ENCODE results near the gene EMC6.
A peak's percentile ranks its signal among the peaks of the same experiment; 100 is the strongest.

The EMC6 gene

GRCh38 chr17:3660311-3660891 lies 8.2 kb upstream of the EMC6 start:
- DNase-seq = no peak
- H3K27ac Mint-ChIP-seq = no peak overlapping the region
- no peaks in the 10 kb centered on the region for H3K9me3 Mint-ChIP-seq
- no peaks in the 10 kb centered on the region for H3K4me1 Mint-ChIP-seq
- H3K4me3 Mint-ChIP-seq = no peak overlapping the region
- CTCF ChIA-PET = no interaction called here
- peaks cover 2% of the 10 kb centered on the region for H3K36me3 Mint-ChIP-seq
- no peaks in the 10 kb centered on the region for H3K27me3 Mint-ChIP-seq

- Mint-ChIP-seq H3K4me3 (no peak overlapping the region), H3K36me3 (peaks cover 2% of the 10 kb centered on the region), H3K9me3 (no peaks in the 10 kb centered on the region), H3K27me3 (no peaks in the 10 kb centered on the region), H3K4me1 (peaks cover 10% of the 10 kb centered on the region), H3K27ac (no peak overlapping the region)
- DNase-seq = no peak
- CTCF ChIA-PET = no interaction called here
Measured at GRCh38 chr17:3663102-3664011, 5.3 kb upstream of the EMC6 start.

GRCh38 chr17:3665834-3666233 lies 2.8 kb upstream of the EMC6 start:
- Mint-ChIP-seq H3K9me3 (no peaks in the 10 kb centered on the region), H3K27ac (no peak overlapping the region), H3K27me3 (no peaks in the 10 kb centered on the region), H3K36me3 (peaks cover 7% of the 10 kb centered on the region), H3K4me3 (no peak overlapping the region), H3K4me1 (peaks cover 26% of the 10 kb centered on the region)
- DNase-seq = no peak
- CTCF ChIA-PET = interaction anchor here (1.6 kb wide), 1 partner anchor 10 kb away, joined by 4 read pairs; no protein-coding TSS in a partner anchor

DNA sequence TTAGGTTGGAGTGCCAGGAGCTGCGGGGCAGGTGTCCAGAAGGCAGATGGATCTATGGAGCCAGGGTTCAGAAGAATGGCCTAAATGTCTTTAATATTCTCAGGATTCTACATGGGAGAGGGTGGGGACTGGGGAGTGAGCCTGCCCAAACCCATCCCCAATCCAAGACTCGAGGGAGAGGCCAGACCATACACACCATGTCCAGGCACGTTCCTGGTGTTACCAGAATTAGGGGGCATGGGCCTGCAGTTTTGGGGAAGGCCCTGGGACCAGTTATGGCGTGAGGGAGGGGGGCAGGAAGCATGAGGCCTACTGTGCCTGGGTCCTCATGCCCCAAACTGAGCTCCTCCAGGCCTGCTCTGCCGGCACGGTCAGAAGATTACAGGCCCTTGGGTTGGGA lies 2.1 kb upstream of the EMC6 start:
- H3K4me1 Mint-ChIP-seq = peaks cover 27% of the 10 kb centered on the region
- H3K9me3 Mint-ChIP-seq = no peaks in the 10 kb centered on the region
- H3K4me3 Mint-ChIP-seq = peak overlapping the region; percentile 74
- no peak for DNase-seq
- H3K27me3 Mint-ChIP-seq = no peaks in the 10 kb centered on the region
- CTCF ChIA-PET = interaction anchor here (0.7 to 1.6 kb wide), 2 partner anchors 11 to 20 kb away, joined by 4 read pairs; no protein-coding TSS in a partner anchor
- H3K36me3 Mint-ChIP-seq = peaks cover 8% of the 10 kb centered on the region
- no peak overlapping the region for H3K27ac Mint-ChIP-seq

GRCh38 chr17:3667366-3668278 lies 990 bp upstream of the EMC6 start:
- CTCF ChIA-PET = interaction anchor here (0.7 to 1.6 kb wide), 2 partner anchors 12 to 21 kb away, joined by 4 read pairs; no protein-coding TSS in a partner anchor
- H3K36me3 Mint-ChIP-seq = peaks cover 9% of the 10 kb centered on the region
- H3K9me3 Mint-ChIP-seq = no peaks in the 10 kb centered on the region
- H3K27ac Mint-ChIP-seq = no peak overlapping the region
- peak overlapping the region; percentile 93 for H3K4me3 Mint-ChIP-seq
- no peaks in the 10 kb centered on the region for H3K27me3 Mint-ChIP-seq
- peaks cover 31% of the 10 kb centered on the region for H3K4me1 Mint-ChIP-seq
- peak; percentile 53 for DNase-seq

GRCh38 chr17:3669085-3669347 lies 404 bp downstream of the EMC6 start:
- peaks cover 31% of the 10 kb centered on the region for H3K4me1 Mint-ChIP-seq
- CTCF ChIA-PET = no interaction called here

GRCh38 chr17:3669548-3669947 lies 936 bp downstream of the EMC6 start:
- Mint-ChIP-seq H3K27me3 (no peaks in the 10 kb centered on the region), H3K27ac (peak overlapping the region; percentile 85), H3K4me1 (peaks cover 31% of the 10 kb centered on the region), H3K9me3 (no peaks in the 10 kb centered on the region), H3K36me3 (peaks cover 11% of the 10 kb centered on the region), H3K4me3 (peak overlapping the region; percentile 93)
- no peak for DNase-seq
- CTCF ChIA-PET = interaction anchor here (0.7 to 1.2 kb wide), 2 partner anchors 13 to 1057 kb away, joined by 3 to 4 read pairs; no protein-coding TSS in a partner anchor

More at GRCh38 chr17:3669085-3669347, 404 bp downstream of the EMC6 start:
- Mint-ChIP-seq H3K4me3 (peak overlapping the region; percentile 93), H3K27me3 (no peaks in the 10 kb centered on the region), H3K27ac (peak overlapping the region; percentile 85), H3K36me3 (peaks cover 11% of the 10 kb centered on the region), H3K9me3 (no peaks in the 10 kb centered on the region)
- DNase-seq = no peak

GRCh38 chr17:3672571-3672970 lies 4.0 kb downstream of the EMC6 start:
- Mint-ChIP-seq H3K27ac (no peak overlapping the region), H3K36me3 (peaks cover 12% of the 10 kb centered on the region), H3K27me3 (no peaks in the 10 kb centered on the region), H3K9me3 (no peaks in the 10 kb centered on the region), H3K4me1 (peaks cover 24% of the 10 kb centered on the region), H3K4me3 (no peak overlapping the region)
- CTCF ChIA-PET = no interaction called here
- DNase-seq = no peak

DNA sequence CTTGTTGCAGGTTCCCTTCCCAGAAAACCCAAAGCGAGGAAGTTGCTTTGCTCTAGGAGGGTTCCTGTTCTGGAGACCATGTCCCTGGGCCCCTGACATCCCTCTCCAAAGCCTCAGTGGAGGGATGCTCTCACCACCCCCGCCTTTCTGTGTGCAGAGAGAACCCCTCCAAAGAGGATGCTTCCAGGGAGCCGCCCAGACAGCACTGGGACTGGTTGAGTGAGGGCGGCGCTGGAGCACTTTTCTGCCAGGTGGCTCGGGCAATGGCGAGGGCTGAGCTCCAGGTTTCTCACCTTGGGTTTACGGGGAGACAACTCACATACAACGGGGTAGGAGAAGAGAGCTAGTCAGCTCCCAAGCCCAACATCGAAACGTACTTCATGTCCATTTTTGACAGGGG lies 7.3 kb downstream of the EMC6 start:
- no peaks in the 10 kb centered on the region for H3K9me3 Mint-ChIP-seq
- DNase-seq = no peak
- H3K4me3 Mint-ChIP-seq = no peak overlapping the region
- H3K27ac Mint-ChIP-seq = no peak overlapping the region
- H3K27me3 Mint-ChIP-seq = no peaks in the 10 kb centered on the region
- H3K4me1 Mint-ChIP-seq = peaks cover 10% of the 10 kb centered on the region
- H3K36me3 Mint-ChIP-seq = peaks cover 11% of the 10 kb centered on the region
- CTCF ChIA-PET = interaction anchor here (0.6 kb wide), 1 partner anchor 631 kb away, joined by 3 read pairs; no protein-coding TSS in a partner anchor

GRCh38 chr17:3678095-3678820 lies 9.6 kb downstream of the EMC6 start:
- H3K36me3 Mint-ChIP-seq = peaks cover 10% of the 10 kb centered on the region
- no peak for DNase-seq
- peaks cover 25% of the 10 kb centered on the region for H3K4me1 Mint-ChIP-seq
- H3K27ac Mint-ChIP-seq = peak overlapping the region; percentile 28
- H3K4me3 Mint-ChIP-seq = no peak overlapping the region
- CTCF ChIA-PET = interaction anchor here (1.6 kb wide), 1 partner anchor 150 kb away, joined by 4 read pairs; no protein-coding TSS in a partner anchor
- H3K27me3 Mint-ChIP-seq = no peaks in the 10 kb centered on the region
- H3K9me3 Mint-ChIP-seq = no peaks in the 10 kb centered on the region

DNA sequence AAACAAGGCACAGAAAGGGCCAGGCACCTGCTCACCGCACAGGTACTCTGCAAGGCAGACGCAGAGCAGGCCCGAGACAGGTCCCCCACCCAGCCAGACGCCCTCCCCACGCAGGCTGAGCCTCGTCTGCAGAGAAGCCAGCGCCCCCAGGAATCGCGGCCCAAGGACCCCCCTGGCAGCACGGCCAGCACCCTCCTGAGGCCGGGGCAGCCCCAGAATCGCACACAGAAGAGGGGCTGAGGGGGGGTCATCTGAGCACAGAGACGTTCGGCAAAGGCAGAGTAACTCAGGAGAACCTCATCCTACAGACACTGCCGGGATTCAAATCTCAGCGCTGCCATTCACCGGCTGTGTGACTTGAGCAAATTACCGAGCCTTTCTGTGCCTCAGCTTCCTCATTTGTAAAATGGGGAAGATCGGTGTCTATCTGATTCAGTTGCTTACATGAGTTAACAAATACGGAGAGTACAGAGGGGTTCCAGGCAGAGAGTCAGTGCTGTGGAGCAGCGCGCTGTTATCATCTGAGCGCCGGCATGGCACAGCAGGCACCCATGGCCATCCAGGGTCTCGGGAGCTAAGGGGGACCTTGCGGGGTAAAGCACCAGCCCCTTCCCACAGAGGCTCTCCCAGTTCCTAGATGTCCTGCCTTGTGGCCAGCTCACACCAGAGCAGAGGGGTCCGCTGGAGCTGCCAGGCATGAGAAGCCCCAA lies 10.4 kb downstream of the EMC6 start:
- Mint-ChIP-seq H3K4me3 (no peak overlapping the region), H3K27me3 (no peaks in the 10 kb centered on the region), H3K36me3 (peaks cover 10% of the 10 kb centered on the region), H3K27ac (no peak overlapping the region), H3K9me3 (no peaks in the 10 kb centered on the region), H3K4me1 (peaks cover 27% of the 10 kb centered on the region)
- DNase-seq = no peak
- CTCF ChIA-PET = interaction anchor here (1.0 to 1.2 kb wide), 3 partner anchors 17 to 149 kb away, joined by 3 to 5 read pairs (median 4); partner anchors contain the start of gene P2RX5

DNA sequence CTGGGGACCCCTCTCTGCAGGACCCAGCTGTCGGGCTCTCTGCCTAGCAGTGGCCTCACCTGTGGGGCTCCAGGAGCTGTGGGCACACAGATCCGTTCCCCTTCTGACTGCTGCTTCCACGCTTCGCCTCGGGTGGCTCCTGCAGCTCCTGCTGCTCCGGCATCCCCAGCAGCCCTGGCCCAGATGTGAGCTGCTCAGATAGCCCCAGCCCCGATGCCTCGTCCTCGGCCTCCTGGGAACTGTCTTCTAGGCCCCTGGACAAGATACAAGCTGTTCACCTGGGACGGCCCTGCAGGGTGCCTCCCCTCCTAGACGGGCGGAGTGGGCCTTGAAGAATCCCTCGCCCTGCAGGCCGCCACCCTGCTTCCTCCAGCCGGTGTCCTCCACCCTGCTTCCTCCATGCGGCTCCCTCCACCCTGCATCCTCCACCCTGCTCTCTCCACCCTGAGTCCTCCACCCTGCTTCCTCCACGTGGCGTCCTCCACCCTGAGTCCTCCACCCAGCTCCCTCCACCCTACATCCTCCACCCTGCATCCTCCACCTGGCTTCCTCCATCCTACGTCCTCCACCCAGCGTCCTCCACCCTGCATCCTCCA lies 11.0 kb downstream of the EMC6 start:
- Mint-ChIP-seq H3K4me3 (no peak overlapping the region), H3K27ac (peak overlapping the region; percentile 60), H3K27me3 (no peaks in the 10 kb centered on the region), H3K4me1 (peaks cover 27% of the 10 kb centered on the region), H3K36me3 (peaks cover 10% of the 10 kb centered on the region), H3K9me3 (no peaks in the 10 kb centered on the region)
- DNase-seq = no peak
- CTCF ChIA-PET = interaction anchor here (1.0 to 1.2 kb wide), 3 partner anchors 17 to 148 kb away, joined by 3 to 5 read pairs (median 4); partner anchors contain the start of gene P2RX5

DNA sequence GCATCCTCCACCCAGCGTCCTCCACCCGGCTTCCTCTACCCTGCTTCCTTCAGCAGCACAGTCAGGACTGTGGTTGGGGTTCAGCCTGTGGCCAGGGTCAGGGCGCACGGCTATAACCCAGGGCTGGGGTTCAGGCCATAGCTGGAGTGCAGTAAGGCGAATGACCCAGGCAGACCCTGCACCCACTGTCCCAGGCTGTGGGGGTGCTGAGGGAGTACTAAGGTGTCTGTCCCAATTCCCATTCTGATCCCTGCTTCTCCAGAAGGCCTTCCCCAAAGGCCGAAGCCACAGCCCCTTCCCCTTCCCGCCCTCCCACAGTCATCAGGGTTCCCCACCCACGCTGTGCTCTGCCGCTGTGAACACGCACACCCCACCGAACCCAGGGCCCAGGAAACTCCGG lies 12.4 kb downstream of the EMC6 start:
- H3K9me3 Mint-ChIP-seq = no peaks in the 10 kb centered on the region
- H3K27me3 Mint-ChIP-seq = no peaks in the 10 kb centered on the region
- CTCF ChIA-PET = no interaction called here
- H3K36me3 Mint-ChIP-seq = peaks cover 9% of the 10 kb centered on the region
- no peak overlapping the region for H3K4me3 Mint-ChIP-seq
- H3K27ac Mint-ChIP-seq = no peak overlapping the region
- H3K4me1 Mint-ChIP-seq = peaks cover 27% of the 10 kb centered on the region
- no peak for DNase-seq
